NCI-H2227 treated with DMSO at 0.1 percent for 48 hours (cell line): ENCODE data around the gene ZNF300.
"Not testable (repeated sequence)": the region's sequence is repeated elsewhere in the genome, so short reads cannot be mapped to it uniquely, and the experiment has no call there.

Experiments used
- DNase-seq: peaks from one replicate; lab custom pipeline; 2025; lab: John Stamatoyannopoulos, UW

The ZNF300 gene

DNA sequence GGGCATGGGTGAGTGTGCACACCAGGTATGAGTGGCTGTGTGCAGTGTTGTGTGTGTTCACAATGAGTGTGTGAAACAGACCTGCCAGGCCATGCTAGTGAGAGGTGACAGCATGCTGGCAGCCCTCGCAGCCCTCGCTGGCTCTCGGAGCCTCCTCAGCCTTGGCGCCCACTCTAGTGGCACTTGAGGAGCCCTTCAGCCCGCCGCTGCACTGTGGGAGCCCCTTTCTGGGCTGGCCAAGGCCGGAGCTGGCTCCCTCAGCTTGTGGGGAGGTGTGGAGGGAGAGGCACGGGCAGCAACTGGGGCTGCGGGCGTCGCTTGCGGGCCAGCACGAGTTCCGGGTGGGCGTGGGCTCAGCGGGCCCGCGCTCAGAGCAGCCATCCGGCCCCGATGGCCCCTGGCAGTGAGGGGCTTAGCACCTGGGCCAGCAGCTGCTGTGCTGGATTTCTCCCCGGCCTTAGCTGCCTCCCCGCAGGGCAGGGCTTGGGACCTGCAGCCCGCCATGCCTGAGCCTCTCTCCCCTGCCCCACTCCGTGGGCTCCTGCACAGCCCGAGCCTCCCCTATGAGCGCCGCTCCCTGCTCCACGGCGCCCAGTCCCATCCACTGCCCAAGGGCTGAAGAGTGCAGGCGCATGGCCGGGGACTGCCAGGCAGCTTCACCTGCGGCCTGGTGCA, 59.5 kb downstream of the ZNF300 start:
- DNase-seq: not testable (repeated sequence)
